HK-2 (cell line): ENCODE measurements around the gene PNRC2.

Experiments used
- DNase-seq: peaks from one replicate; pipeline ENCODE4 v3.0.0-alpha.2; 2018; ENCODE audit not compliant: unreplicated experiment

The PNRC2 gene

GRCh38 chr1:23959461-23960290, at the start of gene PNRC2:
TSS of gene PNRC2 (plus strand) at chr1:23959828. CDS start at chr1:23961458, 1,630 bp downstream.
- DNase-seq = peak; percentile 98

- no peak for DNase-seq
Measured at GRCh38 chr1:23910144-23910543, 49.5 kb upstream of the PNRC2 start.

DNA sequence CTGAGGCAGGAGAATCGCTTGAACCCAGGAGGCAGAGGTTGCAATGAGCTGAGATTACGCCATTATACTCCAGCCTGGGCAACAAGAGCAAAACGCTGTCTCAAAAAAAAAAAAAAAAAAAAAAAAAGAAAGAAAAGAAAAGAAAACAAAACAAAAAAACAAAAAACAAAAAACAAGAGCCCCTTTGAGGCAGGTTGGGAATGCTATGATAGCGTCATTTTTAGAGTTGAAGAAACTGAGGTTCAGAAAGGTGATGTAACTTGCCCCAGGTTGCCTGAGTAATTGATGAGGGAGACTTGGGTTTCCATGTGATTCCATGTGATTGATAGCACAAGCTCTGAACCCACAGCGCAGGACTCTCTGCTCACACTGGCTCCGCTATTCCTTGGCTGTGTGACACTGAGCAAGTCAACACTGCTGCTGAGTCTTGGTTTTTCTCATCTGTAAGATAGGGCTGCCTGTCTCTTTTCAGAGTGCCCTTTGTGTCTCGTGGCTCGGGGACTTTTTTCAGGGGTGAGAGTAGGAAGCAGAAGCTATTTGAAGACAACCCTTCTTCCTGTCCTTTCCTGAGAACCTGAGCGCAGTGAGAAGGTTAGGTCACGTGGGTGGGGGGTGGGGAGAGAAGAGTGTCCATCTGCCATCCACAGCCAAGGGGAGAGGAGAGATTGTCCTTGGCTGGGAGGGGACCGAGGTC, 48.9 kb upstream of the PNRC2 start:
- no peak for DNase-seq

GRCh38 chr1:23911921-23912320, 47.7 kb upstream of the PNRC2 start:
- DNase-seq = no peak

DNA sequence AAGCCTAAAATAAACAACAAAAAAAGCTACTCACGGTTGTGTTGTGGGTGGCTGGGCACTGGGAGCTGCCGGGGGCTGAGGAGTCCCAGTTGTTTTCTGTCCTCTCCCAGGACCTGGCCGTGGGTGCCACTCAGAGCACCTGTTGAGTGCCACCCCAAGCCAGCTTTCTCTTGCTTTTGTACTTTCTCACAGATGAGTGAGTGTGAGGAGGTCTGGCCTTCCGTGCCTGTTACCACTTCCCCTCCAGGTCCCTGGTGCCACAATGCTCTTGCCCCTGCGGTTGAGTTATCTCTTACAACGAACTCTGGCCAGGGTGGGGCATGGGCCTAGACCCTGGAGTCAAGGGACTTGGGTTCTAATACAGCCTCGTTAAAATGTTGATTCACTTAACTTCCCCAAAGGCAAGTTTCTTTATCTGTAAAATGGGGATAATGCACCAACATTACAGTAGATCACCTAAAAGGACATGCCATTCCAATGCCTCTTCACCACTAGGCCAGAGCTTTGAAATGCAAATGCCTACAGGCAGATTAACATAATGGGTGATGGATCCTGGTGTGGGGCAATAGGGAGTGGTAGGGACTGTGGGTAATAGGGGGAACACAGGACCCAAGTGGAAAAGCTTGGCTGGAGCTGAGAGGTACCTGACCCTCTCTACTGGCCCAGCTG, 46.3 kb upstream of the PNRC2 start, which contains the start of gene CNR2:
TSS of gene CNR2 (minus strand) at position 151 of the 669 bp plus-strand sequence. CDS start 37,745 bp downstream, outside the sequence.
- no peak for DNase-seq

DNA sequence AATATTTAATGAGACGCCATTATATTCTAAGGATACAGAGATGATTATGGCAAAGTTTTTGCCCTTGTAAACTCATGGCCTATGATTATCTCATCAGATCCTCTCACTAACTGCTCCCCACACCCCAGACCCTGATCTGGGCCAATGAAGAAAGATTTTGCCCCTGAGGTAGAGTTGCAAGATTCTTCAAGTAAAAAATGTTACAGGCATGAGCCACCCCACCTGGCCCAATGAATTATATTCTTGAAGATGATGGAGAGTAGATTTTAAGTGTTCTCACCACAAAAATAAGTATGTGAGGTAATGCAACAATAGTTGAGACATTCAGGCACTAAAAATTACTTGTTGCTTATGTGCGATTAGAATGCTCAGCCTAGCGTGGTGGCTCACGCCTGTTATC, 44.7 kb upstream of the PNRC2 start:
- DNase-seq = no peak

GRCh38 chr1:23915466-23915865, 44.2 kb upstream of the PNRC2 start:
- DNase-seq = no peak

- DNase-seq = peak; percentile 79
Measured at GRCh38 chr1:23916209-23917131, 43.2 kb upstream of the PNRC2 start.

- no peak for DNase-seq
Measured at GRCh38 chr1:23922321-23922943, 37.2 kb upstream of the PNRC2 start.

DNA sequence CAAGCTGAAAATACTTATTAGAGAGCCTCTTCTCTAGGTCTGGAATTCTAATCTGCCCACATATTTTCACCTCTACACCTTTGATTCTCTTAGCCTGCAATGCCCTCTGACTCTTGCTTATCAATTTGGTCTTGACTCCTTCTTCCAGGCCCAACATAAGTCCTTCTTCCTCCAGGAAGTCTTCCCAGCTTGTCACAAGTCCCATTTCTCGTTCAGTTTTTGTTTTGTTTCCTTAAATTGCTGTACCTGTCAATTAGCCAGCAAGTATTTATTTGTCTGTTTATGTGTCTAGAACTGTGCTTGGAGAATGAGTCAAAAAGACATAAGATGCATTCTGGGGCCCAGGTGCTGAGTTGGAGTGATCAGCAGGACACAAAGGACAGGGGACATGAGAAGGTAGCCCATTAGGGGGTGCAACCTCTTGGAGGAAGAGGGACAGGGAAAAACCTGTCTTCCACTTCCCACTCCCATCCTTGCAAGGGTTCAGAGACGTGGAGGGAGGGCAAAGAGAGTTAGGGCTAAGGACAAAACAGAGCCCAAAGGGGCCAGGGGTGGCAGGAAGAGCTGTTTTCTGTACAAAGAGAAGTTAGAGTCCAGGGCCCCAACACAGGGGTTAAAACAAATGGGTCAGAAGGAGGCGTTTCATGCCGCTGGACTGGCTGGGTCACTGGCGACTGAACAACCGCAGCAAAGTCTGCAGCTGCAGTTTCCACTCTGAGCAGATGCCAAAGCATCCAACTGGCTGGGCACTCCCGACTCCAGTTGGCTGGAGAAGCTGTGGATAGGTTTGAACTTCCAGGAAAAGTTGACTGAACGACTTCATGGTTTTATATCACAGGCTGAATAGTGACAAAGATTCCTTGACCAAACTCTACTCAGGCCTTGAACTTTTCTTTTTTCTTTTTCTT, 35.8 kb upstream of the PNRC2 start:
- DNase-seq = no peak

DNA sequence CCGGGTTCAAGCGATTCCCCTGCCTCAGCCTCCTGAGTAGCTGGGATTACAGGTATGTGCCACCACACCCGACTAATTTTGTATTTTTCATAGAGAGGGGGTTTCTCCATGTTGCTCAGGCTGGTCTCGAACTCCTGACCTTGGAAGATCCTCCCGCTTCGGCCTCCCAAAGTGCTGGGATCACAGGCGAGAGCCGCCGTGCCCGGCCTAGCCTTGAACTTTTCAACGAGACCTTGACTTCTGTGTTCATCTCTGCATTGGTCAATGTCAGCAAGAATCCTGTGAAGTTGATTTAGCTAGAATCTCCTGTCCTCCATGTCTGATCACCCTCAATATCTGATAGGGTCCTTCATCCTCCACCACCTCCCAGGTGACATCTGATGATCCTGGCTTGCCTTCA, 35.0 kb upstream of the PNRC2 start:
- no peak for DNase-seq

DNA sequence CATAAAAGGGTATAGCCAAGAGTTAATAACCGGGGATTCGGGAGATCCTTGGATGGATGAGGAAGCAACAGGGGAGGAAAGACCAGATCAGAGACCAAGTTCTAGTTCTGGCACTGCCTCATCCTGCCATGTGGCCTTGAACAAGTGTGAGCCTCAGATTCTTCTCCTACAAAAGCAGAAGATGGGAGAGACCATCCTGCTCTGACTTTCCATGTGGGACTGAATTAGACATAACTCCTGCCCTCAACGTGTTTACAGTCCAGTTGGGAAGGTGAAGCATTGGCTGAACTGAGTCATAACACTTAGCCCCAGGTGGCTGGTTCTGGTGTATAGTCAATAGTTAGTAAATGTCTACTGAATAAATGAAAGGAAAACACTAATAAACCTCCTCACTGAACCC, 34.3 kb upstream of the PNRC2 start:
- DNase-seq = no peak

- DNase-seq = no peak
Measured at GRCh38 chr1:23927097-23927496, 32.5 kb upstream of the PNRC2 start.

GRCh38 chr1:23928789-23929188, 30.8 kb upstream of the PNRC2 start:
- no peak for DNase-seq

DNA sequence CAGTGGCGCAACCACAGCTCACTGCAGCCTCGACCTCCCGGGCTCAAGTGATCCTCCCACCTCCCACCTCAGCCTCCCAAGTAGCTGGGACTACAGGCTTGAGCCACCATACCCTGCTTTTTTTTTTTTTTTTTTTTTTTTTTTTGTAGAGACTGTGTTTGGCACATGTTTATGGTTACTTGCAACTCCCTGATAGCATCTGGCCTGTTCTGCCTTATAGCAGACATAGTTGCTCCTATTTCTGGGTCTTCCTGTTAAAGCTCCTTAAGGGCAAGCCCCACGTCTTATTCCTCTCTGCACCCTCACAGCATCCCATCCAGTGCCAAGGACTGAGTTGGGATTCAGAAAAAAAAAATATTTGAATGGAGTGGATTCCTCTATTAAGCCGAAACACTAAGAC, 29.4 kb upstream of the PNRC2 start:
- no peak for DNase-seq

- DNase-seq = peak; percentile 38
Measured at GRCh38 chr1:23930861-23931490, 28.7 kb upstream of the PNRC2 start.

GRCh38 chr1:23931491-23931880, 28.1 kb upstream of the PNRC2 start:
- DNase-seq = no peak

- no peak for DNase-seq
Measured at GRCh38 chr1:23936481-23937176, 23.0 kb upstream of the PNRC2 start.

GRCh38 chr1:23947366-23947765, 12.3 kb upstream of the PNRC2 start:
- no peak for DNase-seq
